Osteoblast (primary cell): ENCODE data around the gene NRCAM. TPM values are rescaled to one million over a fixed set of nuclear protein-coding genes. Genes with fewer than 3 reads are reported as not detected.
A peak's percentile ranks its signal among the peaks of the same experiment; 100 is the strongest.

Source experiments
- DNase-seq: peaks from one replicate; pipeline ENCODE4 v3.0.0; 2011; ENCODE audit warnings: low spot score, mixed read lengths; ENCODE audit not compliant: insufficient read length; ENCODE audit errors: missing footprints
- H2AFZ ChIP-seq: 2 replicates; pipeline ENCODE4 v1.6.0; 2011; ENCODE audit warnings: mild to moderate bottlenecking, low read length
- H3K27ac ChIP-seq: 2 replicates; pipeline ENCODE4 v1.5.1; 2011; ENCODE audit warnings: mild to moderate bottlenecking, low read depth, low read length, moderate library complexity
- H3K27me3 ChIP-seq: 2 replicates; pipeline ENCODE4 v1.6.0; 2012; ENCODE audit warnings: mild to moderate bottlenecking, control low read depth, inconsistent platforms, low read length, moderate library complexity; ENCODE audit not compliant: insufficient read depth
- H3K36me3 ChIP-seq: 2 replicates; pipeline ENCODE4 v1.5.1; 2011; ENCODE audit warnings: mild to moderate bottlenecking, low read length, control low read depth, moderate library complexity; ENCODE audit not compliant: insufficient read depth
- H3K4me1 ChIP-seq: 2 replicates; pipeline ENCODE4 v1.5.1; 2011; ENCODE audit warnings: mild to moderate bottlenecking, low read length, control low read depth, moderate library complexity; ENCODE audit not compliant: insufficient read depth
- H3K4me2 ChIP-seq: 2 replicates; pipeline ENCODE4 v1.6.0; 2011; ENCODE audit warnings: mild to moderate bottlenecking, low read length; ENCODE audit not compliant: insufficient read depth
- H3K4me3 ChIP-seq: fragments of 200-600 bp; sonication (generic); 3 replicates; pipeline ENCODE4 v1.5.1; 2012; ENCODE audit warnings: mild to moderate bottlenecking, low read length, inconsistent platforms; ENCODE audit not compliant: insufficient read depth
- H3K79me2 ChIP-seq: 2 replicates; pipeline ENCODE4 v1.6.0; 2012; ENCODE audit warnings: mild to moderate bottlenecking, low read length, control low read depth, inconsistent platforms; ENCODE audit not compliant: insufficient read depth
- H3K9me3 ChIP-seq: 2 replicates; pipeline ENCODE4 v1.5.1; 2011; ENCODE audit warnings: low read depth, low read length, control low read depth
- H4K20me1 ChIP-seq: 2 replicates; pipeline ENCODE4 v1.6.0; 2012; ENCODE audit warnings: mild to moderate bottlenecking, low read length, control low read depth; ENCODE audit not compliant: insufficient read depth
- CTCF ChIP-seq: IDR thresholded peaks from 2 replicates; pipeline ENCODE4 v1.5.1; 2011; ENCODE audit warnings: mild to moderate bottlenecking, low read depth, low read length, moderate library complexity; ENCODE audit errors: extremely low read depth
- total RNA-seq: library from RNA; depleted of rRNA; stranded (reverse); fragments of >200 nt; gene quantifications from 2 replicates; pipeline ENCODE4 v1.2.3, GENCODE V29; 2012

NRCAM gene
- total RNA-seq, 1 donor, result 2.2 TPM

- DNase-seq, result no peak
- H3K4me2 ChIP-seq, result peak overlapping the region; percentile 47
- H3K36me3 ChIP-seq, result no peaks in the 10 kb centered on the region
- TF ChIP-seq CTCF, result no peak
- no peaks in the 10 kb centered on the region for H3K79me2 ChIP-seq
- peak overlapping the region; percentile 59 for H3K27ac ChIP-seq
- H4K20me1 ChIP-seq, result no peaks in the 10 kb centered on the region
- no peaks in the 10 kb centered on the region for H3K27me3 ChIP-seq
- no peaks in the 10 kb centered on the region for H3K9me3 ChIP-seq
- H3K4me3 ChIP-seq, result no peak overlapping the region
- peak overlapping the region; percentile 14 for H2AFZ ChIP-seq
- H3K4me1 ChIP-seq, result peaks cover 13% of the 10 kb centered on the region
Measured at GRCh38 chr7:108419961-108420908, 36.0 kb downstream of the NRCAM start.

GRCh38 chr7:108418946-108419345 lies 37.3 kb downstream of the NRCAM start:
- DNase-seq, result no peak
- TF ChIP-seq CTCF, result no peak

GRCh38 chr7:108417926-108418325 lies 38.3 kb downstream of the NRCAM start:
- Histone ChIP-seq H3K4me2 (no peak overlapping the region), H3K79me2 (no peaks in the 10 kb centered on the region), H4K20me1 (no peaks in the 10 kb centered on the region), H3K4me1 (peaks cover 13% of the 10 kb centered on the region), H3K9me3 (no peaks in the 10 kb centered on the region), H2AFZ (no peak overlapping the region), H3K4me3 (no peak overlapping the region), H3K27ac (no peak overlapping the region), H3K27me3 (no peaks in the 10 kb centered on the region), H3K36me3 (no peaks in the 10 kb centered on the region)
- no peak for DNase-seq
- TF ChIP-seq CTCF, result no peak

More at GRCh38 chr7:108418946-108419345, 37.3 kb downstream of the NRCAM start:
- Histone ChIP-seq H3K9me3 (no peaks in the 10 kb centered on the region), H4K20me1 (no peaks in the 10 kb centered on the region), H3K79me2 (no peaks in the 10 kb centered on the region), H3K36me3 (no peaks in the 10 kb centered on the region), H3K27ac (no peak overlapping the region), H3K4me1 (peaks cover 13% of the 10 kb centered on the region), H3K4me2 (no peak overlapping the region), H3K4me3 (no peak overlapping the region), H3K27me3 (no peaks in the 10 kb centered on the region), H2AFZ (no peak overlapping the region)

GRCh38 chr7:108417144-108417543 lies 39.1 kb downstream of the NRCAM start:
- Histone ChIP-seq H2AFZ (no peak overlapping the region), H3K36me3 (no peaks in the 10 kb centered on the region), H4K20me1 (no peaks in the 10 kb centered on the region), H3K79me2 (no peaks in the 10 kb centered on the region), H3K27me3 (no peaks in the 10 kb centered on the region), H3K4me1 (peaks cover 13% of the 10 kb centered on the region), H3K4me2 (no peak overlapping the region), H3K27ac (no peak overlapping the region), H3K9me3 (no peaks in the 10 kb centered on the region), H3K4me3 (no peak overlapping the region)
- no peak for DNase-seq
- no peak for TF ChIP-seq CTCF
